ENCODE measurements around the gene RNF180.

The RNF180 gene

GRCh38 chr5:64158827-64159226 lies 6.8 kb upstream of the RNF180 start:
- ATAC-seq: no peak
- TF ChIP-seq OSR1 (CRISPR knock-in tag; IDR thresholded peaks at IDR 0.05): no peak
- TF ChIP-seq ZNF70 (CRISPR knock-in tag; IDR thresholded peaks at IDR 0.05): no peak
- TF ChIP-seq GLIS3 (CRISPR knock-in tag; IDR thresholded peaks at IDR 0.05): no peak
- TF ChIP-seq ZNF565 (CRISPR knock-in tag; conservative IDR thresholded peaks at IDR 0.05; ENCODE audit: low read depth): no peak
- TF ChIP-seq ZFP3 (CRISPR knock-in tag; IDR thresholded peaks at IDR 0.05): no peak
- TF ChIP-seq CSRNP3 (CRISPR knock-in tag; IDR thresholded peaks at IDR 0.05): no peak
- TF ChIP-seq CSDC2 (CRISPR knock-in tag; IDR thresholded peaks at IDR 0.05): no peak
- TF ChIP-seq POU6F1 (CRISPR knock-in tag; IDR thresholded peaks at IDR 0.05; ENCODE audit: borderline replicate concordance, low read depth): no peak
- no peak for TF ChIP-seq SNAI2 (CRISPR knock-in tag; IDR thresholded peaks at IDR 0.05)
- TF ChIP-seq ISL1 (CRISPR knock-in tag; IDR thresholded peaks at IDR 0.05): no peak
- no peak for TF ChIP-seq CREB5 (CRISPR knock-in tag; IDR thresholded peaks at IDR 0.05; ENCODE audit: low read depth)
- no peak for TF ChIP-seq TSHZ2 (CRISPR knock-in tag; IDR thresholded peaks at IDR 0.05)

GRCh38 chr5:64160201-64160600 lies 5.4 kb upstream of the RNF180 start:
- TF ChIP-seq TSHZ2 (CRISPR knock-in tag; IDR thresholded peaks at IDR 0.05) (no peak), BACH2 (CRISPR knock-in tag; IDR thresholded peaks at IDR 0.05; ENCODE audit: borderline replicate concordance) (no peak), ZNF70 (CRISPR knock-in tag; IDR thresholded peaks at IDR 0.05) (no peak), ZNF8 (CRISPR knock-in tag; IDR thresholded peaks at IDR 0.05) (no peak), OSR1 (CRISPR knock-in tag; IDR thresholded peaks at IDR 0.05) (no peak), CSRNP3 (CRISPR knock-in tag; IDR thresholded peaks at IDR 0.05) (no peak), ISL1 (CRISPR knock-in tag; IDR thresholded peaks at IDR 0.05) (no peak), ARNTL (CRISPR knock-in tag; IDR thresholded peaks at IDR 0.05; ENCODE audit: borderline replicate concordance, low read depth) (no peak), TOX (CRISPR knock-in tag; IDR thresholded peaks at IDR 0.05; ENCODE audit: borderline replicate concordance) (no peak), ZFP3 (CRISPR knock-in tag; IDR thresholded peaks at IDR 0.05) (no peak), SNAI2 (CRISPR knock-in tag; IDR thresholded peaks at IDR 0.05) (no peak), POU6F1 (CRISPR knock-in tag; IDR thresholded peaks at IDR 0.05; ENCODE audit: borderline replicate concordance, low read depth) (no peak)
- ATAC-seq: no peak
